Measurements from ENCODE around the gene ASCL3. TPM values are rescaled to one million over a fixed set of nuclear protein-coding genes. Genes with fewer than 3 reads are reported as not detected.

ASCL3 gene
- total and polyA plus RNA-seq, 2 experiments from 2014 or later: not detected

DNA sequence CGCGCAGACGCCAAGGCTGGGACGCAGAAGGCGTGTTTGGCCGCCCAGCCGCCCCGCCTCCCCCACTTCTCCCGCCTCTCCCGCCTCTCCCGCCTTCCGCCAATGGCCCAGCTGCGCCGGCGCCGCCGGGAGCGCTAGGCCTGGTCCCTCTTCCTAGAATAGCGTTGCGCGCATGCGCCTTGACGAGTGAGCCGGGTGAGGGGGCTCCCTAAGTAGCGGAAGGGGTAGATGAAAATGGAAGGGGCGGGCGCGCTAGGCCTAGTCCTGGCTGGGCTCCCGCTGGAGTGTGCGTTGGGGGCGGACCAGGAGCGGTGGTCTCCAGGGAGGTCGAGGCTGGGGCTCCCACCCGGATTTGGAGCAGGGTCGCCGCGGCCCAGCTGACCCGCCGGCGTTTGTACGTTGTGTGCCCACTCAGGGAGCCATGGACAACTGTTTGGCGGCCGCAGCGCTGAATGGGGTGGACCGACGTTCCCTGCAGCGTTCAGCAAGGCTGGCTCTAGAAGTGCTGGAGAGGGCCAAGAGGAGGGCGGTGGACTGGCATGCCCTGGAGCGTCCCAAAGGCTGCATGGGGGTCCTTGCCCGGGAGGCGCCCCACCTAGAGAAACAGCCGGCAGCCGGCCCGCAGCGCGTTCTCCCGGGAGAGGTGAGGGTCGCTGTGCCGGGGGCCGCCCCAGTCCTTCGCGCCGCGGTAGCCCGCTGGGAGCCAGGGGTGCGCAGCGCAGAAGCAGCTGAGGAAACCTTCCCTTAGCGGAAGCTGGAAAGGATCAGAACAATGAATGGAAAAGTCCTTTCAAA is 31.6 kb downstream of the ASCL3 start, which contains the start of gene AKIP1:
Gene AKIP1, plus strand, starts transcription at position 161 of the 795 bp plus-strand sequence. Its CDS starts 261 bp downstream, at position 422.
- peak within 1 kb of the TSS; percentile 63 for H3K27ac ChIP-seq
- H3K4me1 ChIP-seq (ENCODE audit: low read depth): peaks cover 10% of the 10 kb centered on the region
- TF ChIP-seq, protein P1, sequence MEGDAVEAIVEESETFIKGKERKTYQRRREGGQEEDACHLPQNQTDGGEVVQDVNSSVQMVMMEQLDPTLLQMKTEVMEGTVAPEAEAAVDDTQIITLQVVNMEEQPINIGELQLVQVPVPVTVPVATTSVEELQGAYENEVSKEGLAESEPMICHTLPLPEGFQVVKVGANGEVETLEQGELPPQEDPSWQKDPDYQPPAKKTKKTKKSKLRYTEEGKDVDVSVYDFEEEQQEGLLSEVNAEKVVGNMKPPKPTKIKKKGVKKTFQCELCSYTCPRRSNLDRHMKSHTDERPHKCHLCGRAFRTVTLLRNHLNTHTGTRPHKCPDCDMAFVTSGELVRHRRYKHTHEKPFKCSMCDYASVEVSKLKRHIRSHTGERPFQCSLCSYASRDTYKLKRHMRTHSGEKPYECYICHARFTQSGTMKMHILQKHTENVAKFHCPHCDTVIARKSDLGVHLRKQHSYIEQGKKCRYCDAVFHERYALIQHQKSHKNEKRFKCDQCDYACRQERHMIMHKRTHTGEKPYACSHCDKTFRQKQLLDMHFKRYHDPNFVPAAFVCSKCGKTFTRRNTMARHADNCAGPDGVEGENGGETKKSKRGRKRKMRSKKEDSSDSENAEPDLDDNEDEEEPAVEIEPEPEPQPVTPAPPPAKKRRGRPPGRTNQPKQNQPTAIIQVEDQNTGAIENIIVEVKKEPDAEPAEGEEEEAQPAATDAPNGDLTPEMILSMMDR (IDR thresholded peaks at IDR 0.05; ENCODE audit: low read depth, low read length): no peak
- no peaks in the 10 kb centered on the region for H3K27me3 ChIP-seq
- peak; percentile 97 to 99 for DNase-seq (ENCODE audit: low read depth in 1 of 2, low spot score in 1 of 2)
- peak within 1 kb of the TSS; percentile 40 for H3K4me3 ChIP-seq
- no peaks in the 10 kb centered on the region for H3K9me3 ChIP-seq (ENCODE audit: low read depth)
- H3K36me3 ChIP-seq: no peaks in the 10 kb centered on the region

DNA sequence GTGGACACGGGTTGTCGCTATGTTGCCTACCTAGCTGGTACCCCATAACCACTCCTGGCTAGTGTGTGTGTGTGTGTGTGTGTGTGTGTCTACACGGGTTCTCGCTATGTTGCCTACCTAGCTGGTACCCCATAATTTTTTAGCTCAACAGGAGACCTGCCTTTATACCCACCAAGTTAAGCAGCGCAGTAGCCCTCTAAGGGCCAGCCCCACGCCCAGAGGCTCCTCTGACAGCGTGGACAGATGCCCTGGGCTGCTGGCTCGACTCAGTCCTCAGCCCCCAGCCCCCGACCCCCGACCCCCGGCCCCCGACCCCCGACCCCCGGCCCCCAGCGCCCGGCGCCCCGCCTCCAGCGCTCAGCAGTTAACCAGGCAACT is 32.2 kb downstream of the ASCL3 start:
- TF ChIP-seq, protein P1 (IDR thresholded peaks at IDR 0.05; ENCODE audit: low read depth, low read length): no peak
- Histone ChIP-seq H3K27me3 (no peaks in the 10 kb centered on the region), H3K36me3 (no peaks in the 10 kb centered on the region), H3K27ac (no peak overlapping the region), H3K9me3 (ENCODE audit: low read depth) (no peaks in the 10 kb centered on the region), H3K4me1 (ENCODE audit: low read depth) (peaks cover 10% of the 10 kb centered on the region), H3K4me3 (peak overlapping the region; percentile 40)
- DNase-seq (ENCODE audit: low read depth in 1 of 2, low spot score in 1 of 2): no peak

DNA sequence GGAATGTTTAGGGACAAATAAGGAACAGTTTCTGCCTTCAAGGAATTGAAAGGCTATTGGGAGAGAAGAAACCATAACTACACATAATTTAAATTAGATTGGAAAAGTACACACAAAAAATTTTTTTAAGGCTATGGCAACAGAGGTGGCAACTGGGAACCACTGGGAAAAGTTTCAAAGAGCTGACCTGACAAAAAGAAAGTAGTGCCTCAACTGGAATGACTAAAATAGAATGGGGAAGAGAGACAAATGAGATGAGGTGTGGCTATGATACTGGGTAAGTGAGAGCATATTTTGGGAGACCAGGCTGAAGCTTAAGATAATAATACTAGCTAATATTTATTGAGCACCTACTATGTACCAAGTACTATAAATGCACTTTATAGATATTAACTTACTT is 34.7 kb downstream of the ASCL3 start:
- no peaks in the 10 kb centered on the region for H3K27me3 ChIP-seq
- no peak for DNase-seq (ENCODE audit: low read depth in 1 of 2, low spot score in 1 of 2)
- H3K4me3 ChIP-seq: no peak overlapping the region
- TF ChIP-seq, protein P1 (IDR thresholded peaks at IDR 0.05; ENCODE audit: low read depth, low read length): no peak
- no peak overlapping the region for H3K27ac ChIP-seq
- H3K4me1 ChIP-seq (ENCODE audit: low read depth): peaks cover 4% of the 10 kb centered on the region
- H3K36me3 ChIP-seq: no peaks in the 10 kb centered on the region
- no peaks in the 10 kb centered on the region for H3K9me3 ChIP-seq (ENCODE audit: low read depth)

DNA sequence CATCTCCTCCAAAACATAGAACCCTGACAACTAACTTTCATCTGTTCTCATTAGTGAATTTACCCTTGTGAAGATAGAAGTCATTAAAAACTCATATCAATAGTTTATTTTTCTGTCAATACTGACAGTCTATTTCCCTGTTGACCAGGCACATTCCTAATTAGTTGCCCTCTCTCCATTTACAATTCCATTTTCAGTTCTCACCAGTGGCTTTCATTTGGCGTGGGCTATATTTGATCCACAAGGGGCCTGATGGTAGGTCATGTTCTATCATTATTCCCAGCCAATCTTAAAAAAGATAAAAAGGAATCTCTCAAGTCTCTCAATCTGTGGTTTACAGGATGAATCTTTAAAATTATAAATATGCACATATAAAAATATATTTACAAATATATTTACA is 35.7 kb downstream of the ASCL3 start:
- TF ChIP-seq, protein P1 (IDR thresholded peaks at IDR 0.05; ENCODE audit: low read depth, low read length): no peak
- Histone ChIP-seq H3K4me1 (ENCODE audit: low read depth) (peaks cover 2% of the 10 kb centered on the region), H3K9me3 (ENCODE audit: low read depth) (no peaks in the 10 kb centered on the region), H3K36me3 (no peaks in the 10 kb centered on the region), H3K27me3 (no peaks in the 10 kb centered on the region), H3K4me3 (no peak overlapping the region), H3K27ac (no peak overlapping the region)
- DNase-seq (ENCODE audit: low read depth in 1 of 2, low spot score in 1 of 2): no peak

DNA sequence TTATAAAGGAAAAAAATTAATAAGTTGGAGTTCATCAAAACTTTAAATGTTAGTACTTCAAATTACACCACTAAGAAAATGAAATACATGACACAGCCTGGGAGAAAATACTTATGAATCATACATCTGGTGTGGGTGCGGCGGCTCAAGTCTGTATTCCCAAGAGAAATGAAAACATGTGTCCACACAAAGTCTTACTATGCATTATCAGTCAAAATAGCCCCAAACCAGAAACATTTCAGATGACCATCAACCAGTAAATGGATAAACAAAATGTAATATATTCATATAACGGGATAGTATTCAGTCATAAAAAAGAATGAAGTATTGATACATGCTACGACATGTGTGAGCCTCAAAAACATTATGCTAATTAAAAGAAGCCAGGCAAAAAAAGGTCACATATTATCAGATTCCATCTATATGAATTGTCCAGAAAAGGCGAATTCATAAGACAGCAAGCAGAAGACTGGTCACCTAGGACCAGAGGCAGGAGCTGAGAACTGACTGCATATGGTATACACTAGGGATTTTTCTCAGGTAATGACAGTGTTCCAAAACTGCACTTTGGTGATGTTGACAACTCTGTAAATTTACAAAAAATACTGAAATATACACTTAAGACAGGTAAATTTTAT is 37.2 kb downstream of the ASCL3 start:
- DNase-seq (ENCODE audit: low read depth in 1 of 2, low spot score in 1 of 2): peak in 1 of 2 donors; percentile 75
- Histone ChIP-seq H3K36me3 (no peaks in the 10 kb centered on the region), H3K27me3 (no peaks in the 10 kb centered on the region)

More for the DNA sequence above, 37.2 kb downstream of the ASCL3 start:
- Histone ChIP-seq H3K27ac (no peak overlapping the region), H3K4me1 (ENCODE audit: low read depth) (no peaks in the 10 kb centered on the region), H3K9me3 (ENCODE audit: low read depth) (no peaks in the 10 kb centered on the region), H3K4me3 (no peak overlapping the region)
- TF ChIP-seq, protein P1 (IDR thresholded peaks at IDR 0.05; ENCODE audit: low read depth, low read length): no peak
